Measurements from ENCODE around the gene CRISPLD2.

DNA sequence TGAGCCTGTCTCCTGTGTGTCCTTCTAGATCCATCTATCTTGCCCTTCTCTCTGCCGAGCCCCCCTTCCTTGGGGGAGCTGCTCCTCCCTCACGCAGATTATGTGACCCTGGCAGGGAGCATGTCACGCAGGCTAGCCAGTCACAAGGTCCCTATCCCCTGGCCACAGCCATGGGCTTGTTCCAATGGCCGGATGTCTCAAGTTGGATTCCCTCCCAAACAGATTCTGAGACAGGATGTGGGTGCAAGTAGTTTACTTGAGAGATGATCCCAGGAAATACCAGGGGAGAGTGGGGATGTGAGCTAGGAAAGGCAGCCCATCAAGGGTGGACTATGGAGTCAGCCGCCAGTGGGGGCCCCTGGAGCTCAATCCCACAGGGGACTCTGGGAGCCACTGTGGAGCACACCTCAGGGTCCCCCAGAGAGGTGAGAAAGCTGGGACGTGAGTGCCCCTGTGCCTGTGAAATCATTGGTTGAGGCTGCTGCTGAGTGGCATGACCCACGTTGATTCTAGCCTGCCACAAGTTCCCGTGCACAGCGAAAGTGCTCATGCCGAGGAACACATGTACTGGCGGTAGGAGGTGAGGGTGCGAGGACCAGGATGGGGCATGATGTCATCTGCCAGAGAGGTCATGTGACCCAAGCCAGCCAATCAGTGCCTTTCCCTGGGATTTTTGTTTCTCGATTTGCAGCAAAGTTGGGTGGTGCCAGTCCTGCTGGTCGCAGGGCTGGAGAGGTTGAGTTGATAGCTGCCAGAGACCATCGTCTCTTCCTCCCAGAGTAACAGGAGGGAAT, 6.4 kb upstream of the CRISPLD2 start:
- no peak for TF ChIP-seq POLR2A (IDR thresholded peaks at IDR 0.05)
- TF ChIP-seq, protein P1, sequence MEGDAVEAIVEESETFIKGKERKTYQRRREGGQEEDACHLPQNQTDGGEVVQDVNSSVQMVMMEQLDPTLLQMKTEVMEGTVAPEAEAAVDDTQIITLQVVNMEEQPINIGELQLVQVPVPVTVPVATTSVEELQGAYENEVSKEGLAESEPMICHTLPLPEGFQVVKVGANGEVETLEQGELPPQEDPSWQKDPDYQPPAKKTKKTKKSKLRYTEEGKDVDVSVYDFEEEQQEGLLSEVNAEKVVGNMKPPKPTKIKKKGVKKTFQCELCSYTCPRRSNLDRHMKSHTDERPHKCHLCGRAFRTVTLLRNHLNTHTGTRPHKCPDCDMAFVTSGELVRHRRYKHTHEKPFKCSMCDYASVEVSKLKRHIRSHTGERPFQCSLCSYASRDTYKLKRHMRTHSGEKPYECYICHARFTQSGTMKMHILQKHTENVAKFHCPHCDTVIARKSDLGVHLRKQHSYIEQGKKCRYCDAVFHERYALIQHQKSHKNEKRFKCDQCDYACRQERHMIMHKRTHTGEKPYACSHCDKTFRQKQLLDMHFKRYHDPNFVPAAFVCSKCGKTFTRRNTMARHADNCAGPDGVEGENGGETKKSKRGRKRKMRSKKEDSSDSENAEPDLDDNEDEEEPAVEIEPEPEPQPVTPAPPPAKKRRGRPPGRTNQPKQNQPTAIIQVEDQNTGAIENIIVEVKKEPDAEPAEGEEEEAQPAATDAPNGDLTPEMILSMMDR (IDR thresholded peaks at IDR 0.05) = no peak
